HepG2 (cell line): ENCODE results near the gene WNT2. TPM values are rescaled to one million over a fixed set of nuclear protein-coding genes. Genes with fewer than 3 reads are reported as not detected.

Experiments
- ATAC-seq: fragments of 200-7000 bp; cut with Tn5 transposase; 3 replicates; pipeline ENCODE4 v1.9.1; 2020; ENCODE audit warnings: mild to moderate bottlenecking, moderate library complexity
- BruUV-seq: library from RNA; stranded (reverse); fragments of 400-500 nt; replicated peaks from 2 replicates; lab custom pipeline; 2021; lab: Mats Ljungman, UMichigan
- CTCF ChIA-PET: fragments of 300-600 bp; formaldehyde crosslinking; extraction: SDS; loops from one replicate; lab custom pipeline; 2021; ENCODE audit warnings: low total read pairs, inconsistent platforms, low intra/inter-chr PET ratio; lab: Yijun Ruan, JAX
- POLR2A ChIA-PET: fragments of 350-600 bp; sonication (Branson Sonifier 250); formaldehyde crosslinking; loops from one replicate; lab custom pipeline; 2020; ENCODE audit warnings: antibody characterized with exemption, inconsistent platforms; lab: Yijun Ruan, JAX
- DNase-seq: peaks from one replicate; pipeline ENCODE4 v3.0.0-alpha.2; 2015; ENCODE audit warnings: low spot score
- FAIRE-seq: peaks from 3 replicates; lab custom pipeline; 2011; peaks lifted over from hg19 to GRCh38; lab: Jason Lieb, UNC
- H2AFZ ChIP-seq: one replicate; pipeline ENCODE4 v1.6.1; 2011; ENCODE audit warnings: low read length, inconsistent platforms
- H3K27ac ChIP-seq: fragments of 300-600 bp; 3 replicates; pipeline ENCODE4 v1.8.0; 2011; ENCODE audit warnings: mixed run types, mild to moderate bottlenecking, mixed read lengths, low read length, inconsistent platforms; ENCODE audit not compliant: insufficient read depth; ENCODE audit errors: extremely low read length
- H3K27me3 ChIP-seq, 2 experiments: fragments of 200-600 bp in 1 of 2; 2 replicates in 1 of 2; 3 replicates in 1 of 2; pipeline versions ENCODE4 v1.6.0 to v1.8.0; 2011; ENCODE audit warnings: low read length in 2 of 2, mild to moderate bottlenecking in 2 of 2, moderate library complexity in 2 of 2, inconsistent platforms in 1 of 2; ENCODE audit not compliant: insufficient read depth in 2 of 2, control insufficient read depth in 1 of 2
- H3K36me3 ChIP-seq, 2 experiments: fragments of 200-600 bp in 1 of 2; replicated peaks in 1 of 2; 2 replicates in 1 of 2; 3 replicates in 1 of 2; pipeline versions ENCODE4 v1.5.1 to v1.8.0; 2011; ENCODE audit warnings: low read length in 2 of 2, inconsistent platforms in 1 of 2; ENCODE audit not compliant: insufficient read depth in 2 of 2, control insufficient read depth in 1 of 2
- H3K4me1 ChIP-seq: 2 replicates; pipeline ENCODE4 v1.5.1; 2012; ENCODE audit warnings: low read length, inconsistent platforms; ENCODE audit not compliant: insufficient read depth
- H3K4me2 ChIP-seq: 2 replicates; pipeline ENCODE4 v1.6.0; 2011; ENCODE audit warnings: low read depth, low read length, inconsistent platforms
- H3K4me3 ChIP-seq, 3 experiments: fragments of 200-600 bp in 1 of 3; sonication (generic), shearing (Covaris generic) in 1 of 3; replicated peaks in 1 of 3; 2 replicates each; pipeline ENCODE4 v1.5.1; 2011 to 2016; ENCODE audit warnings: low read length in 3 of 3, inconsistent platforms in 2 of 3, low read depth in 2 of 3, mild to moderate bottlenecking in 2 of 3, control low read depth in 1 of 3, mixed read lengths in 1 of 3; ENCODE audit not compliant: insufficient read depth in 1 of 3
- H3K79me2 ChIP-seq: one replicate; pipeline ENCODE4 v1.6.1; 2011; ENCODE audit warnings: low read length, inconsistent platforms; ENCODE audit not compliant: insufficient read depth
- H3K9ac ChIP-seq: 2 replicates; pipeline ENCODE4 v1.6.0; 2011; ENCODE audit warnings: mild to moderate bottlenecking, low read depth, low read length, inconsistent platforms; ENCODE audit not compliant: insufficient read depth
- H3K9me3 ChIP-seq: 2 replicates; pipeline ENCODE4 v1.5.1; 2012; ENCODE audit warnings: mild to moderate bottlenecking, low read length
- H4K20me1 ChIP-seq: 2 replicates; pipeline ENCODE4 v1.6.0; 2011; ENCODE audit warnings: inconsistent platforms, mild to moderate bottlenecking, low read length, moderate library complexity; ENCODE audit not compliant: insufficient read depth
- CERS6 ChIP-seq: sonication (generic); formaldehyde crosslinking; IDR thresholded peaks from 2 replicates; pipeline ENCODE4 v1.5.0; 2020; ENCODE audit warnings: missing genetic modification reagents
- CREB3 ChIP-seq: sonication (generic); formaldehyde crosslinking; IDR thresholded peaks from 2 replicates; pipeline ENCODE4 v1.5.0; 2020; ENCODE audit warnings: missing genetic modification reagents
- DNMT1 ChIP-seq: sonication (generic); formaldehyde crosslinking; IDR thresholded peaks from 2 replicates; pipeline ENCODE4 v1.5.1; 2020; ENCODE audit warnings: mild to moderate bottlenecking, missing genetic modification reagents
- FOXJ3 ChIP-seq: sonication (generic); formaldehyde crosslinking; IDR thresholded peaks from 2 replicates; pipeline ENCODE4 v1.4.0; 2020; ENCODE audit warnings: missing genetic modification reagents, mild to moderate bottlenecking, borderline replicate concordance
- GLI4 ChIP-seq: sonication (generic); formaldehyde crosslinking; IDR thresholded peaks from 2 replicates; pipeline ENCODE4 v1.5.1; 2020; ENCODE audit warnings: missing genetic modification reagents, mild to moderate bottlenecking, moderate library complexity, borderline replicate concordance
- GPBP1L1 ChIP-seq: sonication (generic); formaldehyde crosslinking; IDR thresholded peaks from 2 replicates; pipeline ENCODE4 v1.5.0; 2020; ENCODE audit warnings: mild to moderate bottlenecking, missing genetic modification reagents
- MED1 ChIP-seq: sonication (generic); formaldehyde crosslinking; IDR thresholded peaks from 2 replicates; pipeline ENCODE4 v1.4.0; 2020; ENCODE audit warnings: missing genetic modification reagents
- MNT ChIP-seq: fragments of 450-650 bp; IDR thresholded peaks from 2 replicates; pipeline ENCODE4 v1.6.1; 2016
- NFIC ChIP-seq: IDR thresholded peaks from 2 replicates; pipeline ENCODE4 v1.6.1; 2012; ENCODE audit warnings: mild to moderate bottlenecking, low read length, inconsistent platforms
- SALL1 ChIP-seq: sonication (generic); formaldehyde crosslinking; IDR thresholded peaks from 2 replicates; pipeline ENCODE4 v1.8.0; 2022; ENCODE audit warnings: mild to moderate bottlenecking, missing genetic modification reagents
- ZBTB46 ChIP-seq: sonication (generic); formaldehyde crosslinking; IDR thresholded peaks from 2 replicates; pipeline ENCODE4 v1.4.0; 2020; ENCODE audit warnings: mild to moderate bottlenecking, missing genetic modification reagents, borderline replicate concordance
- ZNF513 ChIP-seq: sonication (generic); formaldehyde crosslinking; conservative IDR thresholded peaks from 2 replicates; pipeline ENCODE4 v1.5.0; 2020; ENCODE audit warnings: missing genetic modification reagents
- ZNF569 ChIP-seq: sonication (generic); formaldehyde crosslinking; IDR thresholded peaks from 2 replicates; pipeline ENCODE4 v1.5.0; 2020; ENCODE audit warnings: mild to moderate bottlenecking, missing genetic modification reagents, moderate library complexity, borderline replicate concordance
- WGBS: methylation state at CpG from one replicate; pipeline ENCODE4 v1.1.6; 2017; ENCODE audit warnings: low lambda C conversion rate; 5-methylcytosine and 5-hydroxymethylcytosine counted together
- in situ Hi-C: cut with HindIII; loops from 2 replicates; pipeline ENCODE4 v1.10.0; 2017; ENCODE audit warnings: low pct_unique_long_range_greater_than_20kb; ENCODE audit not compliant: extremely low pct_ligation_motif_present
- intact Hi-C: fragments of 100-400 bp; cut with micrococcal nuclease; formaldehyde crosslinking; loops from one replicate; pipeline ENCODE4 v1.10.0; 2022; ENCODE audit not compliant: unreplicated experiment
- polyA plus RNA-seq, 8 experiments: library from polyadenylated mRNA; depleted of rRNA in 3 of 8; stranded (reverse) in 7 of 8; unstranded in 1 of 8; fragments of >200 nt; fragmentation: Illumina TruSeq in 4 of 8; extraction: Trizol in 4 of 8; gene quantifications; 2 replicates each; pipeline versions ENCODE4 v1.2.1 to v1.2.3, GENCODE V29; 2011 to 2016; ENCODE audit warnings: low read depth in 4 of 8, missing spikeins in 1 of 8, mixed read lengths in 1 of 8; ENCODE audit not compliant: insufficient read depth in 1 of 8
- total RNA-seq, 5 experiments: library from RNA; depleted of rRNA; stranded (reverse); fragments of >200 nt; fragmentation: Illumina TruSeq; extraction: Trizol; gene quantifications; 2 replicates each; pipeline ENCODE4 v1.2.3, GENCODE V29; 2016; ENCODE audit warnings: low read depth in 1 of 5

Gene WNT2
- total and polyA plus RNA-seq, 2 of the 13 experiments (the other 11 are each of a cell fraction or from before 2014, with no cell fraction given), result not detected

- Histone ChIP-seq H3K27me3 (peaks cover 0 to 6% of the 10 kb centered on the region in 2 experiments; a peak in 2 of 5 replicates), H3K36me3 (no peaks in the 10 kb centered on the region), H3K9me3 (no peaks in the 10 kb centered on the region), H2AFZ (no peak overlapping the region), H3K79me2 (no peaks in the 10 kb centered on the region), H3K4me3 (no peak overlapping the region), H3K9ac (no peak overlapping the region), H3K4me2 (no peak overlapping the region), H4K20me1 (no peaks in the 10 kb centered on the region), H3K27ac (no peak overlapping the region), H3K4me1 (no peaks in the 10 kb centered on the region)
- intact Hi-C loops (loop anchor here (10.0 kb wide), 1 partner anchor 84 kb away; no protein-coding TSS in a partner anchor), in situ Hi-C loops (no loop called here)
- ATAC-seq (no peak), FAIRE-seq (no peak), DNase-seq (no peak)
- CTCF ChIA-PET, result no interaction called here
- 1% methylated on average over 4 of the region's 4 CpGs for WGBS
- POLR2A ChIA-PET, result no interaction called here
- BruUV-seq, result no TSS peak
- no peak for TF ChIP-seq ZNF569 (CRISPR knock-in tag)
- TF ChIP-seq CERS6, result no peak
- no peak for TF ChIP-seq CREB3
- TF ChIP-seq MNT, result no peak
- TF ChIP-seq NFIC, result no peak
- no peak for TF ChIP-seq FOXJ3 (CRISPR knock-in tag)
- no peak for TF ChIP-seq ZNF513 (CRISPR knock-in tag)
- TF ChIP-seq ZBTB46 (CRISPR knock-in tag), result no peak
- TF ChIP-seq SALL1, result no peak
- no peak for TF ChIP-seq GPBP1L1 (CRISPR knock-in tag)
- no peak for TF ChIP-seq MED1 (CRISPR knock-in tag)
- no peak for TF ChIP-seq GLI4 (CRISPR knock-in tag)
- no peak for TF ChIP-seq DNMT1
Observed at GRCh38 chr7:117250801-117251200, 72.1 kb downstream of the WNT2 start.
